GM18873 (cell line): ENCODE results near the gene C12orf43.

Experiments used
- ATAC-seq: cut with Tn5 transposase; IDR thresholded peaks from one replicate; pipeline ENCODE4 v1.9.1; 2021; ENCODE audit warnings: mild to moderate bottlenecking, moderate library complexity, moderate number of reproducible peaks; ENCODE audit not compliant: unreplicated experiment, low FRiP score

Gene C12orf43

DNA sequence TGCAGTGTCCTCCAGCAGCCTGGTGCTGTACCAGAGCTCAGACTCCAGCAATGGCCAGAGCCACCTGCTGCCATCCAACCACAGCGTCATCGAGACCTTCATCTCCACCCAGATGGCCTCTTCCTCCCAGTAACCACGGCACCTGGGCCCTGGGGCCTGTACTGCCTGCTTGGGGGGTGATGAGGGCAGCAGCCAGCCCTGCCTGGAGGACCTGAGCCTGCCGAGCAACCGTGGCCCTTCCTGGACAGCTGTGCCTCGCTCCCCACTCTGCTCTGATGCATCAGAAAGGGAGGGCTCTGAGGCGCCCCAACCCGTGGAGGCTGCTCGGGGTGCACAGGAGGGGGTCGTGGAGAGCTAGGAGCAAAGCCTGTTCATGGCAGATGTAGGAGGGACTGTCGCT, 15.2 kb downstream of the C12orf43 start:
- ATAC-seq: no peak

DNA sequence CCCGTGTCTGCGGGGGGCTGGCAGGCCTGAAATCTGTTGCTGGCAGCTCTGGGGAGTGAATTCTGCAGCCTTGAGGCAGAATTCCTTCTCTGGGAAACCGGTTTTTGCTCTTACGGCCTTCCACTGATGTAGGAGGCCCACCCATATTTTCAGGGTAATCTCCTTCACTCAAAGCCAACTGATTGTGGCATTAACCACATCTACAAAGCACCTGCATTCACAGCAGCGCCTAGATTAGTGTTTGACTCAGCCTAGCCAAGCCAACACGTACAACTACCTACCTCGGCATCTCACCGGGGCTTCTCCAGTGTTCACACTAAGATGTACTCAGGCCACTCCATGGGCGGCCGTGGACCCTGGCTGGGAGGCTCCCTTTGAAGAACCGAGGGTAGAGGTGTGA, 15.8 kb downstream of the C12orf43 start:
- no peak for ATAC-seq

DNA sequence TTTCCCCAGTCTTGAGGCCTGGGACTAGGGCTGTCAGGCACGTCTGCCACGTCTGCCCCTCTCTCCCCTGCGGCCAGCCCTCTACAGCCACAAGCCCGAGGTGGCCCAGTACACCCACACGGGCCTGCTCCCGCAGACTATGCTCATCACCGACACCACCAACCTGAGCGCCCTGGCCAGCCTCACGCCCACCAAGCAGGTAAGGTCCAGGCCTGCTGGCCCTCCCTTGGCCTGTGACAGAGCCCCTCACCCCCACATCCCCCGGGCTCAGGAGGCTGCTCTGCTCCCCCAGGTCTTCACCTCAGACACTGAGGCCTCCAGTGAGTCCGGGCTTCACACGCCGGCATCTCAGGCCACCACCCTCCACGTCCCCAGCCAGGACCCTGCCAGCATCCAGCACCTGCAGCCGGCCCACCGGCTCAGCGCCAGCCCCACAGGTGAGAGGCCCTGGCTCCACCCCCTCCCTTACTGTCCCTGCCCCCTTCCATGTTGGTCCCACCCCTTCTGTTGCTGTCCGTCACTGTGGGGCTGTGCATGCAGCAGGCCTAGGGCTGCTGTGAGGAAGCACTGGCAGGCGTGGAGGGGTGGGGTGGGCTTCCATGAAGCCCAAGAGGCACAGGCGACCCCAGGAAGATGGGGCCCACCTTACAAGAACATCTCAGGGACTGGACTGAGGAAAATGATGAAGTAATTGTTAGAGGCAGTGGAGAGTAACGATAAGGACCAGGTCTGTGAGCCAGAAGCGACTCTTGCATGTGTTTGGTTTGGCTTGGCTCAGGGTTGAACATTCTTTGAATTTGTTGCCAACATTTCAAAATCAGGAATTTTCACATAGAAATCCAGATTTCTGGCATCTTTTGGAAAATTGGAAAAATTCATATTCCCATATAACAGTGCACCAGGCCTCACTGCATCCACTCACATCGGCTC, 16.8 kb downstream of the C12orf43 start:
- ATAC-seq: no peak

DNA sequence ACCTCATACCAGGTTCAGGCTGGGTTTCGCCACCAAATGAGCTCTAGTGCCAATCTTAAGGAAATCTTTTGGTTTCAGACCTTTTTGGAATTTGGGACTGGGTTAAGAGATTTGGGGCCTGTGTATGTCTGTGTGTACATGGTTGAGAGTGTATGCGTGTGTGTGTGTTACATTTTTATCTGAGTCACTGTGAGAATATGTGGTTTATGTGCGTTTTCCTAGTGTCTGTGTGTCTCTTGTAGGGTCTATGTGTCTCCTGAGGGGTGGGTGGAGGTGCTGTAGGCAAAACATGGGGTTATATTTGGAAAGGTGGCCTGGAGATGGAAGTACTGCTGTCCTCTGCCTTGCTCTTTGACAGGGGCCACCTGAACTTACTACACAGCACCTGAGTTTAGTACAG, 17.9 kb downstream of the C12orf43 start:
- no peak for ATAC-seq

DNA sequence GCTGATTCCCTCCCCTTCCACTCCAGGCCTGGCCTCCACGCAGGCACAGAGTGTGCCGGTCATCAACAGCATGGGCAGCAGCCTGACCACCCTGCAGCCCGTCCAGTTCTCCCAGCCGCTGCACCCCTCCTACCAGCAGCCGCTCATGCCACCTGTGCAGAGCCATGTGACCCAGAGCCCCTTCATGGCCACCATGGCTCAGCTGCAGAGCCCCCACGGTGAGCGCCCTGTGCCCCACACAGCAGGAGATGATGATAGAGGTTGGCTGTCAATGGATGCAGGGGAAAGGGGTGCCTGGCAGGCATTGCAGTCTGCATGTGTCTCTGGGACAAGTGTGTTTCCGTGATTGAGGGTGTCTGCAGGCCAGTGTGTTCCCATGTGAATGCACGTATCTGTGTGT, 18.8 kb downstream of the C12orf43 start:
- no peak for ATAC-seq

DNA sequence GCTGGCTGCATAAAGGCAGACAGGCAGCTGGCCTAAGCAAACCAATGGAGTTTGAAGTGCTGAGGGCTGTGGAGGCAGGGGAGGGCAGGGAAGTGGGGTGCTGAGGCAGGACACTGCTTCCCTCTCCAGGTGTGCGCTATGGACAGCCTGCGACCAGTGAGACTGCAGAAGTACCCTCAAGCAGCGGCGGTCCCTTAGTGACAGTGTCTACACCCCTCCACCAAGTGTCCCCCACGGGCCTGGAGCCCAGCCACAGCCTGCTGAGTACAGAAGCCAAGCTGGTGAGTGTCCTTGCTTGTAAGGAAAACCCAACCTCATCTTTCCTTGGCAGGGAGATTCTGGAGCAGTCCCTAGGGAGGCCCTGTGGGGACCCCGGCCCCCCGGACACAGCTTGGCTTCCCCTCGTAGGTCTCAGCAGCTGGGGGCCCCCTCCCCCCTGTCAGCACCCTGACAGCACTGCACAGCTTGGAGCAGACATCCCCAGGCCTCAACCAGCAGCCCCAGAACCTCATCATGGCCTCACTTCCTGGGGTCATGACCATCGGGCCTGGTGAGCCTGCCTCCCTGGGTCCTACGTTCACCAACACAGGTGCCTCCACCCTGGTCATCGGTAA, 20.0 kb downstream of the C12orf43 start:
- no peak for ATAC-seq

DNA sequence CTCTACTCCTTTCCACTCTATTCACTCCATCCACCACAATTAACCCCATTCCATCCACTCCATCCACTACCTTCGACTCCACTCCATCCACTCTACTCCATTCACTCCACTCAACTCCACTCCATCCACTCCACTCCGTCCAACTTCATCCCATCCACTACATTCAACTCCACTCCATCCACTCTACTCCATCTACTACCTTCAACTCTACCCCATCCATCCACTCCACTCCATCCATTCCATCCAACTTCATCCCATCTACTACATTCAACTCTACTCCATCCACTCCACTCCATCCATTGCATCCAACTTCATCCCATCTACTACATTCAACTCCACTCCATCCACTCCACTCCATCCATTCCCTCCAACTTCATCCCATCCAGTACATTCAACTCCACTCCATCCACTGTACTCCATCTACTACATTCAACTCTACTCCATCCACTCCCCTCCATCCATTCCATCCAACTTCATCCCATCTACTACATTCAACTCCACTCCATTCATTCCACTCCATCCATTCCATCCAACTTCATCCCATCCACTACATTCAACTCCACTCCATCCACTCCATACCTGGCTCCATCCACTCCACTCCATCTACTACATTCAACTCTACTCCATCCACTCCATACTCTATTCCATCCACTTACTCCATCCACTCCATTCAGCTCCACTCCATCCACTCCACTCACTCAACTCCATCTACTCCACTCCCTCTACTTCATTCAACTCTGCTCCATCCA, 21.5 kb downstream of the C12orf43 start:
- ATAC-seq: no peak

DNA sequence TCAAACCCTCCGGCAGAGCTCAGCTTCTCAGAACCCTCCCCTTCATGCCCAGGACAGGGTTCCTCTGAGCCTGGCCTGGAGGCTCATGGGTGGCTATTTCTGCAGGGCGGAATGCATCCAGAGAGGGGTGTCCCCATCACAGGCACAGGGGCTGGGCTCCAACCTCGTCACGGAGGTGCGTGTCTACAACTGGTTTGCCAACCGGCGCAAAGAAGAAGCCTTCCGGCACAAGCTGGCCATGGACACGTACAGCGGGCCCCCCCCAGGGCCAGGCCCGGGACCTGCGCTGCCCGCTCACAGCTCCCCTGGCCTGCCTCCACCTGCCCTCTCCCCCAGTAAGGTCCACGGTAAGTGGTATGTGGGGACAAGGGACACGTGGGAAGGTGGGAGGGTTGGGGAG, 22.2 kb downstream of the C12orf43 start:
- no peak for ATAC-seq

DNA sequence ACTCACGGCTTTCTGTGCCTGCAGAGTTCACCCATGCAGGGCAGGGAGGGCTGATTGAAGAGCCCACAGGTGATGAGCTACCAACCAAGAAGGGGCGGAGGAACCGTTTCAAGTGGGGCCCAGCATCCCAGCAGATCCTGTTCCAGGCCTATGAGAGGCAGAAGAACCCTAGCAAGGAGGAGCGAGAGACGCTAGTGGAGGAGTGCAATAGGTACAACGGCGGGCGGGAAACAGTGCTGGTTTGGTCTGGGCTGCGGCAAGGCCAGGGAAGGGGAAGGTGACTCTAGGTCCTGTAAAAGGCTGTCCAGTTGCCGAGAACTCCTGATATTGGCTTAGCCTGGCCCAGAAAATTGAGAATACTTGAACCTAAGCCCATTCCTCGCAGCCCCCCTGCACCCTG, 22.8 kb downstream of the C12orf43 start:
- ATAC-seq: no peak

DNA sequence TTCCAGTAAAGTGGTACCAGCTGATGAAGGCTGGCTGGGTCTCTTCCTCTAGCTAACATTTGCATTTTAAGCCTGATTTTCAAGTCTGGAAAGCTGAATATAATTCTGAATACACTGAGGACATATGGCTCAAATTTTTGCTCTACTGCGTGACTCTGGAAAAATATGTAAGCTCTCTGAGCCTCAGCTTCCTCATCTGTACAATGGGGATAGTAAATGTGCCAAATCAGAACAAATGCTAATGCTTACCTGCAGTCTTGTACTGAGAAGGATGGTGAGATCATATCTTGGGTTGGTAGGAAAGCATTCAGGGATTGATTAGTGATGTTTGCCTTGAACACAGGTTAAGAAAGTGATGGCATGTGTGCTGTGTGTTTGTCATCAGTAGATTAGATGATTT, 23.3 kb downstream of the C12orf43 start:
- ATAC-seq: no peak

DNA sequence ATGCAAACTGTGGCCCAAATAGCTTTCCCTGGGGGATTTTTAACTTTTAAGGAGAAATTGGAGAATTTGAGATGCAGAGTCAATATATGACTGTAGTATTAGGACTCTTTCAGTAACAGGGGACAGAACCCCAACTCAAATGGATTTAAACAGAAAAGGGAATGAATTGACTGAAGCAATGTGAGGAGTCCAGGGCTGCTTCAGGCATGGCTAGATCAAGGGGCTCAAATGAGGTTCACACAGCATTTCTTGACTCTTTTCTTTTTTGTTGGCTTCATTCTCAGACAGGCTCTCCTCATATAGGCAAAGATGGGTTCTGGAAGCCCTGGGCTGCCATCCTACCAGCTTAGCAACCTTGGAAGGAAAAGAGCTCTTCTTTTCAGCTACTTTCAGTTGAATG, 24.3 kb downstream of the C12orf43 start:
- no peak for ATAC-seq

DNA sequence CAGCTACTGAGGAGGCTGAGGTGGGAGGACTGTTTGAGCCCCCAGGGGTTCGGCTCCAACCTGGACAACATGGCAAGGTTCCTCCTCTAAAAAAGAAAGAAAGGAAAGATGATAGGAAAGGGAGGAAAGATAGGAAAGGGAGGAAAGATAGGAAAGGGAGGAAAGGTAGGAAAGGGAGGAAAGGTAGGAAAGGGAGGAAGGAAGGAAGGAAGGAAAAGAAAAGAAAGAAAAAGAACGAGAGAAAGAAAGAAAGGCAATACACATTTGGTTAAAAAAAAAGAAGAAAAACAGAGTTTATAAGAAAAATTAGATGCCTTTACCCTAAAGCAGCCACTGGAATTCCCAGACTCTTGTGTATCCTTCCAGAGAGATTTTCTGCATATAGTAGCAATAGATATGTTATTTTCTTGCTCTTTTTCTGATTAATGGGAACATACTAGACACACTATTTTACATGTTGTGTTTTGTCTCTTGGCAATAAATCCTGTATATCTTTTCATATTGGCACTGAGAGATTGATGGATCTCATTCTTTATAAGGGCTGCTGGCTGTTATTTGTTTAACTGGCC, 25.7 kb downstream of the C12orf43 start:
- ATAC-seq: no peak

DNA sequence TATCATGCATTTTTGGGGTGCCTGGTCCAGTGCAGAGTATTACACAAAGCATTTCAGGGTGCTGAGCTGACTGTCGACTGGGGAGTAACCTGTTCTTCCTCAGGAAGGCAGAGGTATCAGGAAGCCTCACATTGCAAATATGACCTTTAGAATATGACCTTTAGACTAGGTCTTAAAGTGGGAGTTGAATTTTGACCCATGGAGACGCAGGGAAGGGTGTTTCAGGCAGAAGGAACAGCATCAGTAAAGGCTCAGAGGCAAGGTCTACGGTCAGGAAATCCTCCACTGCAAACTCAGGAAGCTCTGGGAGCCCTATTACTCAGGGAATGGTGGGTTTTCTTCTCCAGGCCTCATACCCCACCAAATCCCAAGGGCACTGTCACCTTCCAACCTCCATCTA, 26.6 kb downstream of the C12orf43 start:
- ATAC-seq: no peak

DNA sequence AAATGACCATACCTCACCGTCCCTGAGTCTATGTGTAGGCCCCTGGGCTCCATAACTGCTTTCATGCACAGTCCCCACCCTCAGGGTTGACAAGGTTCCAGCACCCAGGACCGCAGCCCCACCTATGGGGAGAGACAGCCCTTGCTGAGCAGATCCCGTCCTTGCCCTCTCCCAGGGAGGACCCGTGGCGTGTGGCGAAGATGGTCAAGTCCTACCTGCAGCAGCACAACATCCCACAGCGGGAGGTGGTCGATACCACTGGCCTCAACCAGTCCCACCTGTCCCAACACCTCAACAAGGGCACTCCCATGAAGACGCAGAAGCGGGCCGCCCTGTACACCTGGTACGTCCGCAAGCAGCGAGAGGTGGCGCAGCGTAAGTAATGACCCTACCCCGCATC, 27.6 kb downstream of the C12orf43 start:
- no peak for ATAC-seq

DNA sequence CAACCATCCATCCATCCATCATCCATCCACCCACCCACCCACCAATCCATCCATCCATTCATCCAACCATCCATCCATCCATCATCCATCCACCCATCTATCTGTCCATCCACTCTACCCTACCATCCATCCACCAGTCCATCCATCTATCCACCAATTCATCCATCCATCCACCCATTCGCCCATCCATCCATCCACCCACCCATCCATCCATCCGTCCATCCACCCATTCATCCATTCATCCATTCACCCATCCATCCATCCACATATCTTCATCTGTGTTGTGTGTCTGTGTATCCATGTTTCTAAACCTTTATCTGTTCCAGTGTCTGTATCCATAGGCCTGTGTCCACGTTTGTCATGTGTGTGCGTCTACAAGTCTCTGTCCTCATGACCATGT, 28.1 kb downstream of the C12orf43 start:
- no peak for ATAC-seq

DNA sequence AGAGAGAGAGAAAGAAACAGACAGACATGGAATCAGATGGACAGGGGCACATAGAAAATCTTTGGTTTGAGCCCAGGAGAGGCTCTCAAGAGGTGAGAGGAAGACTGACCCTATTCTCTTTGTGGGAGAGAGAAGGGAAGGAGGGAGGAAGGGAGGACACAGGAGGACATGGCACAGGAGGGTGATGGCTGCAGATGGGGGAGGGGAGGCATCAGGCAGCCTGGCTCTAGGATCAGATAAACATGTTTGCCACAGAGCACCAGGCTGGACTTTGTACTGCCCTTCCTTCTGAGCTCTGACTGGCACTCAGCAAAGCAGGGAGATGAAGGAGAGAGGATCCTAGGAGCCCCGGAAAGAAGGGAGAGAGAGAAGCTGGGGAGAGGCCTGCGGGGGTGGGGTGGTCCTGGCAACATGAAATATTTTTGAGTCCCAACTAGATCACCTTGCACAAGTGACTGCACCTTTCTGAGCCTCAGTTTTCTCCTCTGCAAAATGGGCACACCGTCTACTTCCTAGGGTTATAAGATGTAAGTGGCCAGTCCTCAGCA, 31.9 kb downstream of the C12orf43 start:
- ATAC-seq: no peak

DNA sequence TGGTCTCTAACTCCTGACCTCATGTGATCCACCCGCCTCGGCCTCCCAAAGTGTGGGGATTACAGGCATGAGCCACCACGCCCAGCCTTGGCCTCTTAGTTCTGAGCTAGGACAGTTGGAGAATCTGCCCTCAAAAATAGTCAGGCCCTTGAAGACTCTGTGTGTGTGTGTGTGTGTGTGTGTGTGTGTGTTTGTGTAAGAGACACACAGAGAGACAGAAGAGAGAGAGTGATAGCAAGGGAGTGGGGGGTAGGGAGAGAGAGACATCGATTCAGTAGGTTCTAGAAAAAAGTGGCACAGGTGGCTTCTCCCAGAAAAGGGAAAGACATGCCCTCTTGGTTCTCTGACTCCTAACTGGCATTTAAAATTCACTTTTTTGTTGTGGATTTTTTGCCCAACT, 32.5 kb downstream of the C12orf43 start:
- no peak for ATAC-seq

DNA sequence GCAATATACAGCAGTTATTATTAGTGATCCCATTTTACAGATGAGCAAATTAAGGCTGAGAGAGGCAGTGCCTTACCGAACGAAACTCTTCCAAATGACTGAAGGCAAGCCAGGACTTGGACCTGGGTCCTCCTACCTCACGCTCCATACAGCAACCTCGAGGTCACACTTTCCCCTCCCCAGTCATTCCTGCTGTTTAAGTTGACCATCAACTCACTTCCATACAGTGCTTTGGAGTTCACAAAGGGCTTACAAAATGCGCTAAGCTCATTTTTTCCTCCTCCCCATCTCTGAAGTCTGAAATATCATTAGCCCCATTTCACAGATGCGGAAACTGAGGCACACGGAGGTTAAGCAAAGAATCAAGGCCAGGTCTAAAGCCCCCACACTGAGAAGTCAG, 33.6 kb downstream of the C12orf43 start:
- ATAC-seq: no peak

DNA sequence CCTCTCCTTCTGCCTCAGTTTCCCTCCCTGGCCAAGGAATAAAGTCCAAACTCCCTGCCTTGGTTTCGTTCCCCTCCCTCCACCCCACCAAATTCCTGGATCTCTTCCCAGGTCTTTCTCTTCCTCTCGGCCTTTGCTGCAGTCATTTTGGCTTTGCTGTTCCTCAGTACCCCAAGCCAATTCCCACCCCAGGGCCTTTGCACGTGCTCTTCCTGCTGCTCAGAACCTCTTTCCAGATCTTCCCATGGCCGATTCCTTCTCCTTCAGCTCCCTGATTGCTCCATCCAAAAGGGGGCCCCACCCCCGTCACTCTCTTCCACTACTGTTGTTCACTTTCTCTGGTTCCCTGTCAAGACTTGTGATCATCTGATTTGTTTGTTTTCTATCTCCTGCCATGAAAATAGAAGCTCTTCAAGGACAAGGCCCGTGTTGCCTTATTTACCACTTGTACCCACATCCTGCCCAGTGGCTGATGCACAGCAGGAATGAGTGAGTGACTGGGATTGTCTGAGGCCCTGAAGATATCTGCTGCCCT, 34.8 kb downstream of the C12orf43 start:
- no peak for ATAC-seq

DNA sequence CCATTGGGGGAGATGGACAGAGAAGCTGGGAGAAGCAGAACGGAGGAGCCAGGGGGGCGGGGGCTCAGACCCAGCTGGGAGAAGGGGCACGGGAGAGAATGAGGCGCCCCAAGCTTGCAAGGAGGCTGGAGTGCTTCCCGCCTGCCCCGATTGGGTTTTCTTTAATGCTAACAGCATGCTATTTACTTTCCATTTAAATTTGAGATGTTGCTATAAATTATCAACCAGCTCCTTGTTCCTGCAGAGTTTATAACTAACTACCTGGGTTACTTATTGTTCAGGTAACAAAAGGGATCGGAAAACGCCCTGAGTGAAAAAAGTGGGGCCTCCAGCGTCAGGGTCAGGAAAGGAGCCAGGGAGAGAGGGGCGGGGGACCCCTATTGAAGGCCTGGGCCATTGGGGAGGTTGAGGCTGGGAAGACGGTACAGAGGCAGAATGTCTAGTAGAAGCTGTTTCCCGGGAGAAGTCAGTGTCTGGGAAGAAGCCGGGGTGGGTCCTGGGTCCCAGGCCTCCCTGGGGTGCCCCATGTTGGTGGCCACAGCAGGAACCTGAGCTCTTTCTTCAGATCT, 35.4 kb downstream of the C12orf43 start:
- ATAC-seq: no peak
